Activated CD8-positive, alpha-beta memory T cell treated with anti-CD3 and anti-CD28 coated beads, Interleukin-2, amount 50 U/mL, for 24 hours (primary cell): ENCODE data around the gene CDK18.

Experiments used
- DNase-seq: peaks from one replicate; pipeline ENCODE4 v3.0.0-alpha.2; 2020; ENCODE audit errors: extremely low read depth

CDK18 gene

GRCh38 chr1:205523261-205523890 is 18.9 kb downstream of the CDK18 start:
- DNase-seq: no peak

- DNase-seq: peak; percentile 56
Observed at GRCh38 chr1:205523891-205524793, 19.7 kb downstream of the CDK18 start.

- DNase-seq: no peak
Observed at GRCh38 chr1:205524794-205525101, 20.3 kb downstream of the CDK18 start.

- no peak for DNase-seq
Observed at GRCh38 chr1:205525495-205526285, 21.2 kb downstream of the CDK18 start.

- DNase-seq: no peak
Observed at GRCh38 chr1:205526431-205526830, 22.0 kb downstream of the CDK18 start.

GRCh38 chr1:205527931-205528330 is 23.5 kb downstream of the CDK18 start:
- DNase-seq: no peak

GRCh38 chr1:205528446-205528886 is 24.0 kb downstream of the CDK18 start:
- no peak for DNase-seq

GRCh38 chr1:205528887-205529825 is 24.7 kb downstream of the CDK18 start:
- peak; percentile 54 for DNase-seq

GRCh38 chr1:205530116-205530515 is 25.6 kb downstream of the CDK18 start:
- DNase-seq: no peak

- DNase-seq: no peak
Observed at GRCh38 chr1:205531191-205532025, 26.9 kb downstream of the CDK18 start.

GRCh38 chr1:205532026-205532898 is 27.8 kb downstream of the CDK18 start:
- DNase-seq: no peak

GRCh38 chr1:205532996-205533735 is 28.7 kb downstream of the CDK18 start:
- DNase-seq: no peak

- DNase-seq: no peak
Observed at GRCh38 chr1:205533748-205534443, 29.4 kb downstream of the CDK18 start.

GRCh38 chr1:205534444-205534985 is 30.0 kb downstream of the CDK18 start:
- no peak for DNase-seq

GRCh38 chr1:205535096-205535495 is 30.6 kb downstream of the CDK18 start:
- no peak for DNase-seq

GRCh38 chr1:205535866-205536758 is 31.6 kb downstream of the CDK18 start:
- no peak for DNase-seq
